ENCODE measurements around the gene BRPF1.
"Not testable (repeated sequence)": the region's sequence is repeated elsewhere in the genome, so short reads cannot be mapped to it uniquely, and the experiment has no call there.

DNA sequence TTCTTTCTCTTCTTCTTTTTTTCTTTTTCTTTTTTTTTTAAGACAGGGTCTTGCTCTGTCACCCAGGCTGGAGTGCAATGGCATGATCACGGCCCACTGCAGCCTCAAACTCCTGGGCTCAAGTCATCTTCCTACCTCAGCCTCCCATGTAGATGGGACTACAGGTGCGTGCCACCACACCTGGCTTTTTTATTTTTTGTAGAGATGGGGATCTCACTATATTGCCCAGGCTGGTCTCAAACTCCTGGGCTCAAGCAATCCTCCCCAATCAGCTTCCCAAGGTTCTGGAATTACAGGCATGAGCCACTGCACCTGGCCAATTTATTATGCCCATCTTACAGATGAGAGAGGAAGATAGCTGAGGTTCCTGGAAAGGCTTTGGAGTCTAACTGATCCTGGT lies 39.5 kb downstream of the BRPF1 start:
- TF ChIP-seq, protein P1, sequence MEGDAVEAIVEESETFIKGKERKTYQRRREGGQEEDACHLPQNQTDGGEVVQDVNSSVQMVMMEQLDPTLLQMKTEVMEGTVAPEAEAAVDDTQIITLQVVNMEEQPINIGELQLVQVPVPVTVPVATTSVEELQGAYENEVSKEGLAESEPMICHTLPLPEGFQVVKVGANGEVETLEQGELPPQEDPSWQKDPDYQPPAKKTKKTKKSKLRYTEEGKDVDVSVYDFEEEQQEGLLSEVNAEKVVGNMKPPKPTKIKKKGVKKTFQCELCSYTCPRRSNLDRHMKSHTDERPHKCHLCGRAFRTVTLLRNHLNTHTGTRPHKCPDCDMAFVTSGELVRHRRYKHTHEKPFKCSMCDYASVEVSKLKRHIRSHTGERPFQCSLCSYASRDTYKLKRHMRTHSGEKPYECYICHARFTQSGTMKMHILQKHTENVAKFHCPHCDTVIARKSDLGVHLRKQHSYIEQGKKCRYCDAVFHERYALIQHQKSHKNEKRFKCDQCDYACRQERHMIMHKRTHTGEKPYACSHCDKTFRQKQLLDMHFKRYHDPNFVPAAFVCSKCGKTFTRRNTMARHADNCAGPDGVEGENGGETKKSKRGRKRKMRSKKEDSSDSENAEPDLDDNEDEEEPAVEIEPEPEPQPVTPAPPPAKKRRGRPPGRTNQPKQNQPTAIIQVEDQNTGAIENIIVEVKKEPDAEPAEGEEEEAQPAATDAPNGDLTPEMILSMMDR (IDR thresholded peaks at IDR 0.05), result not testable (repeated sequence)
- TF ChIP-seq ZFX (IDR thresholded peaks at IDR 0.05; ENCODE audit: borderline replicate concordance), result not testable (repeated sequence)

Data from 22Rv1 (cell line).